KBM-7 (cell line): Measurements from ENCODE around the gene COX17.

ENCODE experiments used
- DNase-seq: peaks from one replicate; pipeline ENCODE4 v3.0.0-alpha.2; 2015
- in situ Hi-C: fragments of 300-500 bp; cut with MboI; formaldehyde crosslinking; loops from 2 replicates; pipeline ENCODE4 v1.14.3; 2020; ENCODE audit warnings: low sequenced_read_pairs, low pct_unique_long_range_greater_than_20kb, mixed read lengths

COX17 gene

GRCh38 chr3:119630128-119630879 is 46.9 kb downstream of the COX17 start:
- DNase-seq: no peak
- in situ Hi-C loops: no loop called here

DNA sequence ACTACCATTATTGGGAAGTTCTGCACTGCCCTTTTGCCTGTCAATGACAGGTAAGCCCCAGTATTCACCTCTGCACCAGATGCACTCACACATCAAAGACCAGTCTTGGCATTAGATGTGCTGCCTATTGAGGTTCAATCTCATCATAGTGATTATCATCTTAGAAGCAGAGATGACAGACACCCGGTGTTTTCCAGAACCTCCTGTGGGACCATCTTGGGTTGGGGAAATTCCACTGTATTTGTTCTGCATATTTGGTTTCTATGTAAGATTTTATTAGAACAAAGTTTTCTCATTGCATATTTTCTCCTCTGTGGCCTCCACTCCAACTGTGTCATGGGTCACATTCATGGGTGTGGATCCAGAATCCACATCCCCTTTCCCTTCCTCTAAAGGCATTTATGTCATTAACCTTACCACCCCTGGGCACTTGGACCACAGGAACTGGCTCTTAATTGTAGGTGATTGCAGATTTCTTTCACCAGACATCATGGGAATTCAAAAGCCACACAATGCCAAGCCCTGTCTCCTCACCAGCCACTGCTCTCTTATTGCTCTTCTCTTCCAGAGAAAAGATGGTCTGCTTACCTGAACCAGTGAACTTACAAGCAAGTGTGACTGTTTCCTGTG is 48.3 kb downstream of the COX17 start:
- in situ Hi-C loops: no loop called here
- no peak for DNase-seq

GRCh38 chr3:119628390-119628789 is 48.8 kb downstream of the COX17 start:
- in situ Hi-C loops: no loop called here
- DNase-seq: no peak

DNA sequence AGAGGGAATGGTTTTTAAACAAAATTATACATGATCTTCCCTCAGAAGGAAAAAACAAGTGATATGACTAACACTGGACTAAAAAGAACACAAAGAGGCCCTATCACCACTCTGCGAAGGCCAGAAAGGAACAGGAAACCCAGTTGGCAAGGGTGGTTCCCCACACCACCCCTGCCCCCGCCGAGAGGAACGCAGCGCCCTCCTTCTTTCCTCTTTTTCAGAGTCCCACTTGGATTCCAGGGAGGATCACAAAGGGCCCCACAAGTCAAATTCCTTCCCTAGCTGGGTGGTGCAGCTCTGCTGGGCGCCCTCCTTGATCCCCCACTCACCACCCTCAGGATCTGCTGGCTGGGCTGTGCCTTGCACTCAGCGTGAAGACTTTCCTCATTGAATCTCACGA is 49.7 kb downstream of the COX17 start:
- in situ Hi-C loops: no loop called here
- peak; percentile 55 for DNase-seq

GRCh38 chr3:119626196-119626595 is 51.0 kb downstream of the COX17 start:
- in situ Hi-C loops: no loop called here
- DNase-seq: no peak

- no peak for DNase-seq
- in situ Hi-C loops: no loop called here
These were observed 51.6 kb downstream of the COX17 start for GRCh38 chr3:119625451-119626153.

DNA sequence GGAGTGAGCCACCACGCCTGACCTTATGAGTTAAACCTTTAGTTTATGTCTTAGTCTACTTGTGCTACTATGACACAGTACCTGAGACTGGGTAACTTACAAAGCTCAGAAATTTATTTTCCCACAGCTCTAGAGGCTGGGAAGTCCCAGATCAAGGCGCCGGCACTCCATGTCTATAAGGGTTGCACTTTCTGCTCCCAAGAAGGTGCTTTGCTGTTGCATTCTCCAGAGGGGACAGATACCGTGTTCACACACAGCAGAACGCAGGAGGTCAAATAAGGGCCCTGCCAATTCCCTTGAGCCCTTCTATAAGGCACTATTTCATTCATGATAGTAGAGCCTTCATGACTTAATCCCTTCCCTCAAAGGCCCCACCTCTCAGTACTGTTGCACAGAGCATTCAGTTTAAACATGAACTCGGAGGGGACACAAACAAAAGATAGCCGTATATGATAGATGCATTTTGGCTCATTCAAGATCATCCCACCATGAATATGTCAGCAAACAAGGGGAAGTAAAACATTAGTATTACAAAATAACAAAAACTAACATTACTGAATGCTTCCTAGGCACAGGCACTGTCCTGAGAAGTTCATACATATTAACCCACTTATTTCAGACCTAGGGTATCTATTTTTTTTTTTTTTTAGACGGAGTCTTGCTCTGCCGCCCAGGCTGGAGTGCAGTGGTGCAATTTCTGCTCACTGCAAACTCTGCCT is 53.0 kb downstream of the COX17 start:
- in situ Hi-C loops: no loop called here

GRCh38 chr3:119620899-119621298 is 56.3 kb downstream of the COX17 start:
- in situ Hi-C loops: no loop called here
- no peak for DNase-seq

More for the DNA sequence above, 53.0 kb downstream of the COX17 start:
- DNase-seq: no peak
